Measurements from ENCODE around the gene DNMT3A.
"Not testable (repeated sequence)": the region's sequence is repeated elsewhere in the genome, so short reads cannot be mapped to it uniquely, and the experiment has no call there.

Gene DNMT3A

DNA sequence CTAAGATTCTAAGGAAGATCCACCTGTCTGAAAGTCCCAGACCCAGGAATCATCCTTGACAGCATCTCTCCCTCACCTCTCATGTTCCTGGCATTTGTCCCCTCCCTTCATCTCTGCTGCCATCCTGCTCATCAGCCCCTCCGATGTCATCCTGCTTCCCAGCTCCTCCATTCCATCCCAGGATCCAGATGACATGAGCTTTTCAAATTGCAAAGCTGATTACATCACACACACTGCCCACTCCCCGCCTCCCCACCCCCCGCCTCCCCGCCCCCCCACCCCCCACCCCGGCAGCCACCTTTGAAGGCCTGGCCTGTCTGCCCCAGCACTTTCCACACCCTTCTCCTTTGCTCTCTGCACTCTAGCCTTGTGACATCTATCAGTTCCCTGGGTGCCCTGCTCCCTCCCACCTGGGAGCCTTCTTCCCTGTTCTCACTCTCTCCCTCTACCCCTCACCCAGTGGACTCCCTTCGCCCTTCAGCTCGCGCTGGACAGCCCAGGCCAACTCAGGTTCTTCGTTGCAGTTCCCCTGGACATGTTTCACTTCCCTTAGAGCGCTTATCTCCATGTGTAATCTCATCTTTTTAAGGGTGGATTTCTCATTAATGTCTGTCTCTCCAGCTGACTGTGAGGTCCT lies 61.6 kb downstream of the DNMT3A start:
- FAIRE-seq: no peak

DNA sequence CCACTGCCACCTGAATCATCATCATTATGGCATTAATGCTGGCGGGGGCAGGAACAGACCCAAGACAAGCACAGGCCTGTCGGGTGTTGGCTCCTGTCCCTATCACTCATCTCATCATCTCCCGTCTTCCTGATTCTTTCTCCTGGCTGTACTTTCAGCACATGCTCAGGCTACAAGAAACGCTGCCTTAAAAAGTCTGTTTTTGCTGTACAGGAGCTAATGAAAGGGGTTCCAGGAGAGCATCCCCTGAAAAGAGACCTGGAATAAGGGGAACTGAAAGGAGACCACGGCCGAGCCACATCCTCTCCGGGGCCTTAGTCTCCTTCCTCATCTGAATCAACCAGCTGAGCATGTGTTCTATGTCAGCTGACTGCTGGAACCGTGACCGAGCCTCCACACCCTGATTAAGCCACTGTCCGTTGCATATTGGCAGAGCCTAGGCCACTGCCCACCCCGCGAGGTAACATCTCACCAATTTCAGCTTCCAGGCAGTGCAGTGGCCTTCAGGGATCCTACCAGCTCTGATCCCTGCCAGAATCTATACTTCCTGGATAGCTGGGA lies 62.6 kb downstream of the DNMT3A start:
- no peak for FAIRE-seq

DNA sequence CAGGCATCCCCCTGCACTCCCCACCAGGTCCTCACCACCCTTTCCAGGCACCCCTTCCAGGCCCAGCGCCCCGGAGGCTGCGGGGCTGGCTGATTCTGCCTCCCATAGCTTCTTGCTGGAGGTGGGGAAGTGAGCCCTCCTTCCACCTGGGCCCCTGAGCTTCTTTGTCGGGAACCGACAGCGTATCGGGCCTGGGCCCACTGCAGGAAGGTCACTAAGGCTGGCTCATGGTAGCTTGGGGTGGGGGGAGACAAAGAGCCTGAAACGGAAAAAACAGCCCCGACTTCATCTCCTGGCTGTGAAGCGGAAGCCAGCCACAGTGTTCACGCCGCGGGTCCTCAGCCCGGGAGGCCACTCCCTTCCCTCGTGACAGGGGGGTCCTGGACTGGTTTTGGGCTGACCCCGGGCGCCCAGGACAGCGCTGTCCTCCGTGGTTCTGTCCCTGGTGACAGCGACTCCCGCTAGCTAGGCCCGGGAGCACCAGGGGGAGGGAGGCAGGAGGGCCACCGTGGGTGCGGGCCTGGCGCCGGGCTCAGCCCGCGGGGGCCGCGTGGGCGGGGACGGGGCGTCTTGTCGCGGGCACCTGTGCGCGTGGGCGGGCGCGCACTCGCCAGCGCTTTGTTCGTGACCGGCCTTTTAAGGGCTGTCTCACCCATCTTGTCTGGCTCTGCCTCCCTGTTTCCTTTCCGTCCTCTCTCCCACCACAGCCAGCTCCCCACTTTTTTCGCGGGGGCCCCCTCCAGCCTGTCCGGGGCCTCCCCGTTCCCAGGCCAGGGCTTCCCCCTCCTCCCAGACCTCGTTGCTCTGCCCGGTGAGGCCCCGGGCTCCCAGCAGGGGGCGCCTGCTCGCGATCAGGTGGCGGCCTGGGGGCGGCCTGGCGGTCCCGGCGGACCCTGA lies 64.9 kb downstream of the DNMT3A start:
- FAIRE-seq: no peak

- FAIRE-seq: no peak
Observed at GRCh38 chr2:25275575-25275965, 66.2 kb downstream of the DNMT3A start.

DNA sequence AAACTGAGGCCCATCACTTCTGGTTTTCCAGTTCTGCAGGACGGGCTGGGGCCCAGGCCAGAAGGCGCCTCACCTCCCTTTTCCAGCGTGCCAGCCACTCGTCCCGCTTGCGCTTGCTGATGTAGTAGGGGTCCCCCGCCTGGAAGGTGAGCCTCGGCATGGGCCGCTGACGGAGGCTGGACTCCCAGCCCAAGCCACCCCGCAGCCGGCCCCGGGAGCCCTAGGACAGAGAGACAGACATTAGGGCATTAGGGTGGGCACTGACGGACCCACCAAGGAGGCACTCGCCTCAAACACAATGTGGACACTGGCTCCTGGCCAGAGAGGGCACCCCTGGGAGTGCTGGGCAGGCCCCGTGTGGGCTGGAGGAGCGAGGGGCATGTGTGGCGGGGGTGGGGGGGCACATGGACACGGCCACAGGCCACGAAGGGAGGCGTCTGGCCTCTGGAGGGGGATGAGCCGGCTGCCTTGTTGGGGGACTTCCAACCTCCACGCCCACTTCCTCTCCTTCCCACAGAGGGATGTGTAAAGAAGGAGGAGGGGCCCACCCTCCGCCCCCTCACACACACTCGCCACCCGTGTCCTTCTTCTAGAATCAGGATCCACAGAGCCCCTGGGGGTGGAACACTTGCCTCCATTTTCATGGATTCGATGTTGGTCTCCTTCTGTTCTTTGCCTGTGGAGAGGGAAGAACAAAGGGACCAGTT lies 66.7 kb downstream of the DNMT3A start:
- no peak for FAIRE-seq

- FAIRE-seq: no peak
Observed at GRCh38 chr2:25273985-25274535, 67.7 kb downstream of the DNMT3A start.

DNA sequence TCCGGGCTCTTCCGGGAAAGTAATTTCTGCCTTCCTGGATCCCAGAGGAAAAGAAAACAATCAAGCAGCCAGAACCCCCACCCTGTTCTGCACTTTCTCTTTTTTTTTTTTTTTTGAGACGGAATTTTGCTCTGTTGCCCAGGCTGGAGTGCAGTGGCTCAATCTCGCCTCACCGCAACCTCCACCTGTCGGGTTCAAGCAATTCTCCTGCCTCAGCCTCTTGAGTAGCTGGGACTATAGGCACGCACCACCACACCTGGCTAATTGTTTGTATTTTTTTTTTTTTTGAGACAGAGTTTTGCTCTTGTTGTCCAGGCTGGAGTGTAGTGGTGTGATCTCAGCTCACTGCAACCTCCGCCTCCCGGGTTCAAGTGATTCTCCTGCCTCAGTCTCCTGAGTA lies 69.0 kb downstream of the DNMT3A start:
- not testable (repeated sequence) for FAIRE-seq

GRCh38 chr2:25270061-25270460 lies 71.7 kb downstream of the DNMT3A start:
- no peak for FAIRE-seq

- FAIRE-seq: no peak
Observed at GRCh38 chr2:25269233-25269632, 72.5 kb downstream of the DNMT3A start.

DNA sequence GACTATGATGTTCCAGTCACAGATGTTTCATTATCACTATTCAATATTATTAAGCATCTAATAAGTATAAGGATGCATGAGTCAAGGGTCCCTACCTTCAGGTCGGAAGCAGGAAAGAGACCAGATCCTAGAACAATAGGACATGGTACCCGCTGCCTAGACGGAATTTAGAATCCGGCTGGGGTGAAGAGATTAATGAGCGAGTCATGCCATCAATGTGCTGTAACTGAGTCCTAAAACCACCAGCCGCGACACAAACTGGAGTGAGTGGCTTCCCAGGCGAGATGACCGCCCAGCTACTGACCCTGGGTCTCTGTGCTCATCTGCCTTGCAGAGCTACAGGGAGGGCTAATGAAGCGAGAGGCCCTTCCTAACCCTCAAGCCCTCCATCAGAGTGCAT lies 73.6 kb downstream of the DNMT3A start:
- no peak for FAIRE-seq

DNA sequence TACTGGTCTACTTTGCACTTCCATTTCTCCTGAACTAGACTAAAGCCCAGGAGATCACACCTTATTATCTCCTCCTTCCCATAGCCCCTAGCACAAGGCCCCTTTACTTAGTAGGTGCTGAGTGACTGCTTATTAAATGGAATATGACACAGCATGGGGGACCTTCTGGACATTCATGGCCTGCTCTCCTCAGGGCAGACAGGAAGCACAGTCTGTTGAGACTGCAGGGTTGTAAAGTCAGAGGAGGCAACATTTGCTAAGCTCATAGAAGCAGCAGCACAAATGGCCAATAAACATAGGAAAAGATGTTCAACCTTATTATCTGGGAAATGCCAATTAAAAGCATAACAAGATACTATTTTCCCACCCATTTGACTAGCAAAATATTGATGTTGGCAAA lies 75.3 kb downstream of the DNMT3A start:
- no peak for FAIRE-seq

DNA sequence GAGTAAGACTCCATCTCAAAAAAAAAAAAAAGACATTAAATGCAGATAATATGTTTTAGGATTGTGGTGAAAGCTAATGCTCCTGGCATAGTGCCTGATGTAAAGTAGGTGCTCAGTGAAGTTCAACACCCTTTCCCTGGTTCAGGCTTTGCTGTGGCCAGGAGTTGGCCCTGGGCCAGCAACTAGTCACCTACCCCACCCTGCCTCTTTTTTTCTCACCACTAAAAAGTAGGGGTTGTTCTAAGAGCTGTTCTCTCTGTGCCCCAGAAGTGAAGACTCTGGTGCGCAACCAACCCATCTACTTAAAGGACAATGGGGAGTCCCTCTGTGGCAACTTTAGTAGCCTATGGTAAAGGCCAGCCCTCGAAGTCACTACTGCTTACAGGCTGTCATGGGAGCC lies 75.9 kb downstream of the DNMT3A start:
- FAIRE-seq: no peak

GRCh38 chr2:25265001-25265400 lies 76.7 kb downstream of the DNMT3A start:
- no peak for FAIRE-seq

- FAIRE-seq: no peak
Observed at GRCh38 chr2:25262288-25262687, 79.4 kb downstream of the DNMT3A start.

DNA sequence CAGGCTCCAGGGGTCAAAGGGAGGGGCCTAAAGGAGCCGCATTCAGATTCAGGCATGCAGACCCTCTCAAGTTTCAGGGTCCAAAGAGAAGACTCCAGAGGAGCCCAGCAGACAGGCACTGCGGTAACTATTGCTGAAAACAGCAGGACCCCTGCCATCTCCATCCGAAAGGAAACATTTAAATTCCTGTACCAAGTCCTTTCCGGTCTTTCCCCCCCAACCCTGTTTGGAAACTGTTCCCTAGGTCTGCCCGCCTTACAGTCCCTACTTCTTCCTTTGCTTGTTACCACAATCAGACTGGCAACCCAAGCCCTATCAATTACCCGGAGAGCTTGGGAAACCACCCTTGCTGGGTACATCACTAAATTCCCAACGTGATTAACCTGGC lies 82.0 kb downstream of the DNMT3A start:
- no peak for FAIRE-seq

GRCh38 chr2:25258847-25259736 lies 82.6 kb downstream of the DNMT3A start:
- no peak for FAIRE-seq

DNA sequence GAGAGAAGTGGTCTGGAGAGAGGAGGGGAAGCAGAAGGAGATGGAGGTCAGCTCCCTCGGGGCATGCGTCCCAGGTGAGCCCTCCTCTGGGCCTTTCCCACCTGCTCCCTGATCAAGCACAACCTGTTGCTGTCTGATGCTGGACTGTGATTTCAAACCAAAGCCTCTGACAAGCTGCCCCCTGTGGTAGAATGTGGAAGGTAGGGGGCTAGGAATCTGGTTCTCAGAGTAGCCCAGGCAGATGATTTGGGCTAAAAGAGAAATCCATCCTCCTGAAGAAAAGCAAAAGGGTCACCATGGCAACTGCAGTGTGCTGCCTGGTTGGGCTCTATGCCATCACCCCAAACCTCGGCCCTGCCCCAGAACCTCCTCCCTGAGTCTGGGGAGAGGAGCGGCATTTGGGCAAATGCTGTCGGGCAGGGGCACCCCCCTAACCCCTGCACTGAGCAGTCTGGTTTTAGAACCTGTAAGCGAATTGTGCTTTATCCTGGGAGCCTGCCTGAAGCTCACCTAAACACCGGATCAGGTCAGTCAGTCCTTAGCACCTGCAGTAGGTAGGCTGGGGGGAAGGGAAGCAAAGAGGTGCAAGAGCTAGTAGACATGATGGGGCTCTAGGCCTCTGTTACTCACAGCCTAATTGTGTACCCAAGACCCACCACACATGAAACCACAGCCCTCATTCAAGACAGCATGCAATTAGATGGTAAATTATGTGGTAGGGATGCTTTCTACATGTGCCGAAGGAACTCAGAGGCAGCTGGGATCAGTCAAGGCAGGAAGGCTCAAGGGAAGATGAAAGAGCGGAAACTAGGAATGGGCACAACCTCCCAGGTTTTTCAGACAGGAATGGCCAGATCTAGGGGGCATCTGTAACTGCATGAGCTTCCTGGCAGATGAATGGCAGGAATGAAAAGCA lies 83.5 kb downstream of the DNMT3A start:
- no peak for FAIRE-seq

GRCh38 chr2:25257032-25257552 lies 84.6 kb downstream of the DNMT3A start:
- FAIRE-seq: no peak

- no peak for FAIRE-seq
Observed at GRCh38 chr2:25256488-25256875, 85.2 kb downstream of the DNMT3A start.

GRCh38 chr2:25255745-25256487 lies 85.8 kb downstream of the DNMT3A start:
- FAIRE-seq: no peak
